ENCODE data around the gene SIGLEC8.

DNA sequence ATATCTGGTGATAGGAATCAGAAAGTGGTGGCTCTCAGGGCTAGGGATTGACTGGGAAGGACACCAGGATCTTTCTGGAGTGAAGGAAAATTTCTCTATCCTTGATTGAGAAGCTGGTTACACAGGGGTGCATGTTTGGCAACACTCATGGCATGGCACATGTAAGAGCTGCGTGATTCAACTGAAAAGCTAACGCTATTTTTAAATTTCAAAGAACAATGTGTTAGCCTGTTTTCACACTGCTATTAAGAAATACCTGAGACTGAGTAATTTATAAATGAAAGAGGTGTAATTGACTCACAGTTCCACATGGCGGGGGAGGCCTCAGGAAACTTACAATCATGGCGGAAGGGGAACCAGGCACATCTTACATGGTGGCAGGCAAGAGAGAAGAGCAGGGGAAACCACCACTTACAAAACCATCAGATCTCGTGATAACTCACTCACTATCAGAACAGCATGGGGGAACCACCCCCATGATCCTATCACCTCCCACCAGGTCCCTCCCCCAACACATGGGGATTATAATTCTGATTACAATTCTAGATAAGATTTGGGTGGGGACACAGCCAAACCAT, 7.4 kb downstream of the SIGLEC8 start:
- TF ChIP-seq, protein P1, sequence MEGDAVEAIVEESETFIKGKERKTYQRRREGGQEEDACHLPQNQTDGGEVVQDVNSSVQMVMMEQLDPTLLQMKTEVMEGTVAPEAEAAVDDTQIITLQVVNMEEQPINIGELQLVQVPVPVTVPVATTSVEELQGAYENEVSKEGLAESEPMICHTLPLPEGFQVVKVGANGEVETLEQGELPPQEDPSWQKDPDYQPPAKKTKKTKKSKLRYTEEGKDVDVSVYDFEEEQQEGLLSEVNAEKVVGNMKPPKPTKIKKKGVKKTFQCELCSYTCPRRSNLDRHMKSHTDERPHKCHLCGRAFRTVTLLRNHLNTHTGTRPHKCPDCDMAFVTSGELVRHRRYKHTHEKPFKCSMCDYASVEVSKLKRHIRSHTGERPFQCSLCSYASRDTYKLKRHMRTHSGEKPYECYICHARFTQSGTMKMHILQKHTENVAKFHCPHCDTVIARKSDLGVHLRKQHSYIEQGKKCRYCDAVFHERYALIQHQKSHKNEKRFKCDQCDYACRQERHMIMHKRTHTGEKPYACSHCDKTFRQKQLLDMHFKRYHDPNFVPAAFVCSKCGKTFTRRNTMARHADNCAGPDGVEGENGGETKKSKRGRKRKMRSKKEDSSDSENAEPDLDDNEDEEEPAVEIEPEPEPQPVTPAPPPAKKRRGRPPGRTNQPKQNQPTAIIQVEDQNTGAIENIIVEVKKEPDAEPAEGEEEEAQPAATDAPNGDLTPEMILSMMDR (IDR thresholded peaks at IDR 0.05) = no peak
- no peak for TF ChIP-seq POLR2AphosphoS5 (IDR thresholded peaks at IDR 0.05; ENCODE audit: insufficient read depth in 1 of 2, low read depth in 1 of 2)
- TF ChIP-seq POLR2A (IDR thresholded peaks at IDR 0.05) = no peak
